K562 treated with DMSO at 1 percent for 24 hours (cell line): ENCODE data around the gene CENPQ. TPM values are rescaled to one million over a fixed set of nuclear protein-coding genes. Genes with fewer than 3 reads are reported as not detected.

Source experiments
- total RNA-seq: library from RNA; unstranded; fragments of 300-600 nt; gene quantifications from 2 replicates; pipeline ENCODE4 v1.2.3, GENCODE V29; 2022; ENCODE audit warnings: low read depth; ENCODE audit not compliant: insufficient read depth

The CENPQ gene
- 9.8 and 12.4 TPM in 2 replicates for total RNA-seq

GRCh38 chr6:49462927-49463611 is at the start of gene CENPQ, which contains the start of gene MMUT:
Gene CENPQ, plus strand, starts transcription at chr6:49463370. Its CDS starts 6,807 bp downstream, at chr6:49470177.
Gene MMUT, minus strand, starts transcription at chr6:49463253. Its CDS starts 3,787 bp downstream, at chr6:49459466.

GRCh38 chr6:49499623-49500022 is 36.5 kb downstream of the CENPQ start, which contains the start of gene GLYATL3:
Gene GLYATL3, plus strand, starts transcription at chr6:49499923. Its CDS starts 12,068 bp downstream, at chr6:49511991.

Other genes with a start within 250 kb of the CENPQ start
- 11.0 and 13.8 TPM in 2 replicates for gene MMUT, start 117 bp upstream of the CENPQ start, total RNA-seq
- gene GLYATL3, start 36.6 kb downstream of the CENPQ start, total RNA-seq: not detected in 2 replicates
- gene C6orf141, start 87.3 kb downstream of the CENPQ start, total RNA-seq: not detected in 2 replicates
- gene RHAG, start 173.5 kb downstream of the CENPQ start, total RNA-seq: 99.7 and 108 TPM in 2 replicates